Measurements from ENCODE around the gene PSMA1. TPM values are rescaled to one million over a fixed set of nuclear protein-coding genes. Genes with fewer than 3 reads are reported as not detected.
"Not testable (repeated sequence)": the region's sequence is repeated elsewhere in the genome, so short reads cannot be mapped to it uniquely, and the experiment has no call there.

PSMA1 gene
- 184 TPM for polyA plus RNA-seq (ENCODE audit: insufficient read length)
- long read RNA-seq, donor 1, transcript PSMA1-201 (10 exons, 1,505 nt), result major isoform, 55 of 88 reads
- long read RNA-seq, donor 1, partial matches to known transcripts, result 24 of 88 reads
- long read RNA-seq, donor 1, other reads (novel, unspliced or antisense), result 5 of 88 reads
- long read RNA-seq, donor 2, transcript PSMA1-203 (3 exons, 646 nt), result minor isoform, 5 of 110 reads
- long read RNA-seq, donor 2, transcript PSMA1-201 (10 exons, 1,505 nt), result major isoform, 57 of 110 reads
- long read RNA-seq, donor 2, partial matches to known transcripts, result 38 of 110 reads
- long read RNA-seq, donor 2, other reads (novel, unspliced or antisense), result 6 of 110 reads
- long read RNA-seq, donor 3, transcript PSMA1-201 (10 exons, 1,505 nt), result major isoform, 49 of 69 reads
- long read RNA-seq, donor 3, partial matches to known transcripts, result 18 of 69 reads
- long read RNA-seq, donor 3, other reads (novel, unspliced or antisense), result 0 of 69 reads
- long read RNA-seq, donor 4, partial matches to known transcripts, result 0 of 4 reads
- long read RNA-seq, donor 4, other reads (novel, unspliced or antisense), result 0 of 4 reads
- long read RNA-seq, donor 5, transcript PSMA1-201 (10 exons, 1,505 nt), result major isoform, 102 of 163 reads
- long read RNA-seq, donor 5, transcript PSMA1-203 (3 exons, 646 nt), result minor isoform, 5 of 163 reads
- long read RNA-seq, donor 5, partial matches to known transcripts, result 48 of 163 reads
- long read RNA-seq, donor 5, other reads (novel, unspliced or antisense), result 5 of 163 reads
- long read RNA-seq, donor 6, transcript PSMA1-201 (10 exons, 1,505 nt), result major isoform, 65 of 76 reads
- long read RNA-seq, donor 6, partial matches to known transcripts, result 9 of 76 reads
- long read RNA-seq, donor 6, other reads (novel, unspliced or antisense), result 0 of 76 reads
- long read RNA-seq, donor 7, transcript PSMA1-203 (3 exons, 646 nt), result minor isoform, 5 of 129 reads
- long read RNA-seq, donor 7, transcript PSMA1-201 (10 exons, 1,505 nt), result major isoform, 75 of 129 reads
- long read RNA-seq, donor 7, transcript PSMA1-209 (10 exons, 1,527 nt), result minor isoform, 6 of 129 reads
- long read RNA-seq, donor 7, partial matches to known transcripts, result 42 of 129 reads
- long read RNA-seq, donor 7, other reads (novel, unspliced or antisense), result 0 of 129 reads
- long read RNA-seq, donor 8, transcript PSMA1-201 (10 exons, 1,505 nt), result major isoform, 28 of 32 reads
- long read RNA-seq, donor 8, partial matches to known transcripts, result 0 of 32 reads
- long read RNA-seq, donor 8, other reads (novel, unspliced or antisense), result 0 of 32 reads

DNA sequence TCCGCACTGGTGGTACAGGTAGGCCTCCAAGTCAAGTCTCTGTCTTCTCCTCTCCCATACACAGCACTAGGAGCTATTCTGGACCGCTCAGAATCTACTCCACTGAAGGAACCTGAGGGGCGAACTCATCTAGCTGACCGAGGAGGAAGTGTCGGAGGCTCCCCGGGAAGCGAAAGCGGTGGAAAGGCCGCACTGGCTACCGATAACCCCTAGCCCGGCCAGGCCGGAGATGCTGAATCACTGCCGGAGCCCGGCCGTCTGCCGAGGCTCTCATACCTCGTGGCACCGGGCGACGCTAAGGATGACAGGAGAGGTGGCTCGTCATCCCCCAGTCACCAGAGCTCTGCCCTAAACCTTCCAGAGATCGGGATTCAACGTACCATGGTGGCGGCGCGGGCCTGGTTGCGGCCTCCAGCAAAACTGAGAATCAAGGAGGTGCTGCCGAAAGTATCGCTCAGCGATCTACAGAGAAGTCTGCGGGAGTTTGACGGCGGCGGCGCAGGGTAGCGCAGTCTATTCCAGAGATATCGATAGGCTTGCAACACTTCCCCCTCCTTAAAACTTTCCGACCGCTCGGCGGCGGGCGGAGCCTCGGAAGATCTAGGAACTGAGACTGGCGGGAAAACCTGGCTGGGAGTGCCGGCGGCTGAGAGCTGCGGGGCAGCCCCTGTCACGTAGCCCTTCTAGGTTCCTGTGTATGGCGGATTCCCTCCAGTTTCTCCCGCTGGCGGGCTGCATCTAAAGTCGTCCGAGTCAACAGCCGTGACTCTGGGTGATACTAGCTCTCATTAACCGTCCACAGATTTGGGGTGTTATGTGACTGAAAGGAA is at the start of gene PSMA1:
PSMA1 (minus strand) TSS at position 470 of the 830 bp plus-strand sequence; CDS start at position 383, 87 bp downstream.
- peak; percentile 97 for DNase-seq

DNA sequence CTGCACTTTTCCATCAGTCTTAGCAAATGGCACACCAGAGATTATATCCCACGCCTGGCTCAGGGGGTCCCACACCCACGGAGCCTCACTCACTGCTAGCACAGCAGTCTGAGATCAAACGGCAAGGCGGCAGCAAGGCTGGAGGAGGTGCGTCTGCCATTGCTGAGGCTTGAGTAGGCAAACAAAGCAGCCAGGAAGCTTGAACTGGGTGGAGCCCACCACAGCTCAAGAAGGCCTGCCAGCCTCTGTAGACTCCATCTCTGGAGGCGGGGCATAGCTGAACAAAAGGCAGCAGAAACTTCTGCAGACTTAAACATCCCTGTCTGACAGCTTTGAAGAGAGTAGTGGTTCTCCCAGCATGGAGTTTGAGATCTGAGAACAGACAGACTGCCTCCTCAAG is 49.3 kb upstream of the PSMA1 start:
- DNase-seq, result not testable (repeated sequence)

DNA sequence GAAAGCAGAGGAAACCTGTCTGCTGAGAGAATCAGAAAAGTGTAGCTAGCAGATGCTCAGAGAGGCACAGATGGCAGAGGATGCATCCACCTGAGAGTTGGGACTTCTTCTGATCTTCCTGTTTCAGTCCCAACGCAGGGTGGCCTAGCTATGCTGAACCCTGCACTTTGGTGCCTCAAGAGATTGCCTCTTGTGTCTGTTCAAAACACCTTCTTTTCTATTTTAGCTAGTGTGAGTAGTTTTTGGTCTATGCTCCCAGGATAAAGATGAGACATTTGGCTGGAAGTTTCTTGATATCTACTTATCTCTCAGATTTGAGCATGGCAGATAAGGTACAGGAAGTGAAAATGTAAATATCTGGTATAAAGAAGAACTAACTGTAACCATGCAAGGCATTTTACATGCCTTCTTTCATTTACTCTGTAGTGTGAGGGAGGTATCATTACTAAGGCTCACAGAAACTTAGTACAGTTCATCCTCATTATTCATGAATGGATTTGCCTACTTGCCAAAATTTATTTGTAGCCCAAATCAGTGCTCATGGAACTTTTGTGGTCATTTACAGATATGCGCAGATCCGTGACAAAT is 47.0 kb upstream of the PSMA1 start:
- no peak for DNase-seq

DNA sequence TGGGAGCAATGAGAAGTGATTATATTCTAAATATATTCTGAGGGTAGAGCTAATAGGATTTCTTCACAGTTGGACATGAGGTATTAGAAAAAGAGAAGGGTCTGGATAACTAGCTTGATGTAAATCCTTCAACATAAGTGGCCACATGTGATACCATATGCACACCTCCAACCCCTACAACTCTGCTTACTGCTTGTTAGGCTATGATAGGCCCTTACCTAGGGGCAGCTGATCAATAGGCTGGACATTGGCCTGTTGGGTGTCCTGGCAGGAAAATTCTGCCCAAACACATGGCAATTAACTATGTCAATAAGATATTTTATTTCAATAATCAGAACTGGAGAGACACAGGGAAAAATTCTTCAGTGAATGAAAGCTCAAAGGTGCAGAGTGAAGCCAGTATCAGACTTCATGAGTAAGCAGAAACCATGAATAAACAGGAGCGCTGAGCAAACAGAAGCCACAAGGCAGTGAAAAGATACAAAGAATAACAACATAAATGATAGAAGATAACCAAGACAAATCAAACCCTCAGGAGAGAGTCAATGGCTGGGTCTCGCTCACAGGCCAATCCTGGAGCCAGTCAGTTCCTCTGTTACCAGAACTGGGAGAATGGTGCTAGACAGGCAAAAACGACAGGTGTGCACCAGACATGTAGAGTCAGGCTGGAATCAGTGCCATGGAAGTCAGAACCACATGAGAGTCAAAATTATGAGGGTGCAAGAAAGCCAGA is 46.3 kb upstream of the PSMA1 start:
- DNase-seq, result no peak

DNA sequence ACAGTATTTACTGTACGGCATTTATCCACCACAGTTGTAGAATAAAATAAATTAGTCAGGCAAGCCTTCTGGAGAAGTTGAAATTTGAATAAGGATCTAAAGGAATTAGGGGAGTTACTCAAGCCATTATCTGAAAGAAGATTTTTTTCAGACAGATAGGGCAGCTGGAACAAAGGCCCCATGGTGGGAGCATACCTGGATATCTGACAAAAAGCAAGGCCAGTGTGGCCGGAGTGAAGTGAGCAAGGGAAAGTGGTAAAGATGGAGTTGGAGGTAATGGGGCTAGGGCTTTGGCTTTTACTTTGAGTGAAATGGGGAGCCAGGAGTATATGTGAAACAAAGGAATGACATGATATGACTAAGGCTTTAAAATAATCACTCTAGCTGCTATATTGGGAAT is 45.7 kb upstream of the PSMA1 start:
- no peak for DNase-seq

DNA sequence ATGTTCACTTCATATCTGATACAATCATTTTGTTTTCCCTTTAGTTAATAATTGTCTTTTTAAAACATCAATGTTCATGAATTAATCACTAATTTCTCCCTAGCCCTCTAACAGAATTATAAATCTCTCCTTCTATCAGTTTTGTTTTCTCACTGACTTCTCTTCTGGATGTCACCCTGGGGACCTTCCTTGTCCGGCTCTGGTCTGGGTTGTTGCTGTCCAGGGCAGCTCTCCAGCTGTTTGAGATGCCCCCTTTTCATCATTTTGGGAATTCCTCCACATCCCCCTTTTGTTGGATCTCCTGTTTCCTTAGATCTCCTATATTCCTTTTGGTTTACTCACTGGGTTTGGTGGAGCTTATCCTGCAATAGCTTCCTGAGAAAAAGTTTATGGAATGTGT is 35.6 kb upstream of the PSMA1 start:
- DNase-seq, result no peak

DNA sequence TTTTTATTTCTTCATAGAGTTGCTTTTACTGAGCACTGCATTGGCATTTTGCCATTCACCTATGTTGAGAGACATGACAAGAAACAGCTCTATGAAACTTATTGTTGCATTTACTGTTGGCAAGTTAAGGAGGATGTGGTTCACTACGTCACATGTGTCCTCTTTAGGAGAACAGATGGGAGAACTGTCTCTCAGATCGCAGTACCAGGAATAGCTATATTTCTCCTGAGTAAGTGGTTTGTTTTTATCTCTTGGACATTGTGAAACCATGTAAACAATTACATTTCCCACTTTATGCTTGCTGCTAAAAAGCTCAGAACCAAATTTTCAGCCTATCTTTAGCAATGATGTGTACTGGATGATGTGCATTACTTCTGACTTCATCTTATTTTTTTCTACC is 34.8 kb upstream of the PSMA1 start:
- DNase-seq, result no peak

DNA sequence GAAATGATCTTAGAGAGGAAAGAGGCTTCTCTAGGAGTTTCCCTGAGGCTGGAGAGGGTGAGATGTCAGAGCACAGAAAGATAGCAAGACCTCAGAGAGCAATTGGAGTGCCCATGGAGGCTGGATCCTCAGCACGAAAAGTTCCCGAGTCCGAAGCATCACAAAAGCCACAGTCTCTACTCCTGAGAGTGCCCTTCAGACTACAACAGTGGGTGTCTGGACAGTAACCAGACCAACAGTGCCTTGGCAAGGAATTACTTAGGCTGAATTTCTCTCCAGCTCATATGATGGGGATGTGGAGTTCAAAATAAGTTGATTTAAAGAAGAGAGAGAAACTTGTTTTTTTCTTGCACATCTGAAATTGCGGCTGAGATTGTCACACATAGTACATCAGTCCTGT is 31.9 kb upstream of the PSMA1 start:
- no peak for DNase-seq

DNA sequence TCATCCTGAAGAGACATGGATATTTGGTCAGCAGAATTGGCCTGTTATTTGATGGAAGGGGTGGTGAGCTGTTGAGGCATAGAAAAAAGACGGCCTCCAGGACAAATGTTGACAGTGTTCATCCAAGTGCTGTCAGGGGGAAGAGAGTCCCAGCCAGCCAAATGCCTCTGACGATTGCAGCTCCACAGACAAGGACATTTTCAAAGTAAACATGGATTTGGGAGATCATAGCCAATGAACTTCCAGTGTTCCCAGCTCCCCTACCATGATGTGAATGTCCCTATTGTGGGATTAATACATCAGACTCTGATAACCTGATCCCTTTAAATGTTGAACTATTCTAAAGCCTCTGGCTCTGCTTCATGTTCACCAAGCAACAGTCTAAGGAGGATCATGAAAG is 31.2 kb upstream of the PSMA1 start:
- DNase-seq, result no peak

DNA sequence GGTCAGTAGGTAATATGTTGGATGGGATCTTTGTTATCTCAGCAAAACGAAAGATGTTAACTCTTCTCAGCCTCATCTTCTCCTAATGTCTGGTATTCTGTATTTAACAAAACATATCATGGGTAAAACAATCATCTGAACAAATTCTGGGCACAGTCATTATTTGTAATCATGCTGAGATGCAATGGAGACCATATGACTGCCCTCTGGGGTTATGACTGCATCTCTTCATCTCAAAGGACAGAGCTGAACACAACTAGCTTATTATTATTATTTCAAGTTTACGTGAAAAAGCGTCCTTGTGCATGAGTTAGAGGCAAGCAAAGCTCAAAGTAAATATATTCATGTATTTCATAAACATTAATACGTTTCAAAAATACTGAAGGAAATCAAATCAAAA is 29.7 kb upstream of the PSMA1 start:
- no peak for DNase-seq

DNA sequence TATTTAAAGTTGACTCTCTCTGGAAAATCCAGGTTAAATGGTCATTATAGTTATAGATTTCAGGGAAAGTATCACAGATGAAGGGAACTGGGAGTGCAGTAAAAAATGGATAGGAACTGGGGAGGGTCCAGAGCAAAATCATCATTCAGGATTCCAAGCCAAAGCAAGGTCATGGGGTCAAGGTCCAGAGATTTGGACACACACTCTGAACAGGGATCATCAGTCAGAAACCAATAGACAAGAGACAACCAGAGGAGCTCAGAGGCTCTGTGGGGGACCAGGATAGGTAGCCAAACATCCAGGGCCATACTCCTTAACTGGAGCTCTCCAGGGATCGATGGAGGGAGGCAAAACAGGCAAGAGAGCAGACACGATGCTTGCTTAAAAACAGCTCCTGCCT is 27.3 kb upstream of the PSMA1 start:
- DNase-seq, result no peak

DNA sequence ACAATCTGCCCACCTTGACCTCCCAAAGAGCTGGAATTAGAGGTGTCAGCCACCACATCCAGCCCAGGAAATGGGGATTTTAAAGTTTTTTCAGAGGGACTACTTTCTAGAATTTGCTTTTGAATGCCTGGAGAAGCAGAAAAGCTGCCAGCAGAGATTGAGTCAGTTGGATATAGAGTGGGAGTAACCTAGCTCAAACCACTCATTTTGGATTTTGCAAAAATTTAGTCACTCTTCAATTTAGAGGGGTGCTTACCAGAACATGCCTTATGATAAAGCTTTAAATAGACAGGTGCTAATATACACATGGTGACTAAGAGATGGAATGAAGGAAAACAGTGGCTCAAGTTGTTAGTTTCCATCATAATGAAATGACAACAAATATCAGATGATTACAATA is 26.5 kb upstream of the PSMA1 start:
- DNase-seq, result no peak

DNA sequence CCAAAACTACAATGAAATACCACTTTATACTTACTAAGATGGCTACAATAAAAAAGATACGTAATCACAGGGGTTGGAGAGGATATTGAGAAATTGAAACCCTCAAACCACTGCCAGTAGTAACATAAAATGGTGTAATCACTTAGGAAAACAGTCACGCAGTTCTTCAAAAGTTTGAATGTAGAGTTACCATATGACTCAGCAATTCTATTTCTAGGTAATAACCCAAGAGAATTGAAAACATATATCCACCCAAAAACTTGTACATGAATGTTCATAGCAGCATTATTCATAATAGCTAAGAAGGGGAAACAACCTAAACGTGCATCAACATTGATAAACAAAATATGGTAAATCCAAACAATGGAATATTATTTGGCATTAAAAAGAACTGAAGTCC is 24.4 kb upstream of the PSMA1 start:
- DNase-seq, result no peak

DNA sequence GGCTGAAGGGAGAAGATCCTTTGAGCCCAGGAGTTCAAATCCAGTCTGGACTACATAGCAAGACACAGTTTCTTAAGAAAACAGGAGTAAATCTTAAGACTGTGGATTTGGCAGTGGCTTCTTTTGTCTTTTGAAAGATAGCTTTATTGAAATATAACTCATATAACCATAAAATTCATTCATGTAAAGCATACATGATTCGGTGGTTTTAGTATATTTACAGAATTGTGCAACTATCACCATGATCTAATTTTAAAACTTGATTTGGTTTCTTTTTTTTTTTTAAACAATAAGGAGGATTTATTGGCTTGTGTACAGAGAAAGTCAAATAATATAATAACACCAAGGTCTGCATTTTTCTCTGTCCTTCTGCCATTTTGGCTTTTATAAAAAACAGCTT is 23.1 kb upstream of the PSMA1 start:
- DNase-seq, result no peak

DNA sequence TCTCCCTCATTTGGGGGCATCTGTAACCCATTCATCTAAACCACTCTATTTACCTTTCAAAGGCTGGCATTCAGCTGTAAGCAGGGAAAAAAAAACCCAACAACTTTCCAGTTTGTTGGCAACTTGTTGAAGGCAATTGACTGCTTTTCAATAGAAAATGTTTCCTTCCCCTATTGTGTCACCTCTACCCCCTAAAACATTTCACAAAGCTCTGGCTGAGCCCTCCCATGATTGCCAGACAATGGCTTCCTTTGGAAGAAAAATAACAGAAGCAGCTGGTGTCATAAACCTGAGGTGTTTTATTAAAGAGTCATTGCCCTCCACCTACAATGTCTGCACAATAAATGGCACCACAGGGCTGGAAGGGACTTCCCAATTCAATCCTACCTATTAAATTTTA is 22.1 kb upstream of the PSMA1 start:
- no peak for DNase-seq

DNA sequence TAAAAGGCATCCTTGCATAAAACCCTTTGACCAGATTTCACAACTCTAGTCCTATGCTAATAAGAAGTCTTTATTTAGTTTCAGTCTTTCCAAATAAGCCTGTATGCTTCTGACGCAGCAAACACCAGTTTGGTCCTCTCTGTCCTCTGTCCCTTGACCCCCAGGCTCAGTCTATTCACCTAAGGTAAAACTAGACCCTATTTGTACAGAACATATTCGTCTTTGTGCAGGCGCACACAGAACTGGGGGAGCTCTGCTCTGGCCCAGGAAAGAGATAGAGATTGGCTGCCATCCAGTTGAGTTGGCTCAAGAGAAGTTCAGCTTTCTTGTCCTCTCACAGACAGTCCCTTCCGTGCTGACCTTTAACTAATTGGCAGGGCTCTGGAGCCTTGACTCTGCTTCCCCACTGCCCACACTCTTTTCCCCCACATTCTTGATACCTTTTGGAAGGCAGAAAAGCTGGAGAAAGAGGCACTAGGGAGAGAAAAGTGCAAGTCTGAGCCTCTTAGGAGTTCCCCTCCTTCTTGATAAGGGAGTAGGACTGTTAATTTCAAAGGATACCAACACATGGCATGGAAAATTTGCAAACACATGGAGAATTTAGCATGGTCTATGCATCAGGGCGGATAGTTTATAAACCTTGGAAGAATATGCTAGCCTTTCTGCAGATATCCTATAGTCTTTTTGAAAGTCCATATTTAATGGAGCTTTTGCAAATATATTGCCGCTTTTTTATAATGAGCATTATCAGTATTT is 21.2 kb upstream of the PSMA1 start:
- DNase-seq, result no peak

DNA sequence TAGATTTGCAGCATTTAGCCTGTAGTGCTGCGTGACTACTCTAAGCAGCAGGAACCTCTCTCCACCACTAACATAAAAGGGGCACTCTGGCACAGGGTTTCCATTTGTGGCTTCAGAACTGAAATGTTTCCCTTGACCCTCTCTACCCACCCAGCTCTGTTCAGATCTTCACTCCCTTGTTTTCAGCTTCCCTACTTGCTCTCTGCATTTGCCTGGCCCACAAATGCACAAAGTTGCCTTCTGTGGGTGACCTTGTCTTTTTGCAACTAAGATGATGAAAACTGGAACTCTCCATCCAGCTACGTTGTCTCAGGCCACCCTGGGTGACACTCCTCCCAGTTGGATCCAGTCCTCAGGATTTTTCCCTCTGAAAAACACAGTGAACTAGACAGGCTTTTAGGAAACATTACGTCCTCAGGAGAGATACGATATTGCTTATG is 19.8 kb upstream of the PSMA1 start:
- no peak for DNase-seq

DNA sequence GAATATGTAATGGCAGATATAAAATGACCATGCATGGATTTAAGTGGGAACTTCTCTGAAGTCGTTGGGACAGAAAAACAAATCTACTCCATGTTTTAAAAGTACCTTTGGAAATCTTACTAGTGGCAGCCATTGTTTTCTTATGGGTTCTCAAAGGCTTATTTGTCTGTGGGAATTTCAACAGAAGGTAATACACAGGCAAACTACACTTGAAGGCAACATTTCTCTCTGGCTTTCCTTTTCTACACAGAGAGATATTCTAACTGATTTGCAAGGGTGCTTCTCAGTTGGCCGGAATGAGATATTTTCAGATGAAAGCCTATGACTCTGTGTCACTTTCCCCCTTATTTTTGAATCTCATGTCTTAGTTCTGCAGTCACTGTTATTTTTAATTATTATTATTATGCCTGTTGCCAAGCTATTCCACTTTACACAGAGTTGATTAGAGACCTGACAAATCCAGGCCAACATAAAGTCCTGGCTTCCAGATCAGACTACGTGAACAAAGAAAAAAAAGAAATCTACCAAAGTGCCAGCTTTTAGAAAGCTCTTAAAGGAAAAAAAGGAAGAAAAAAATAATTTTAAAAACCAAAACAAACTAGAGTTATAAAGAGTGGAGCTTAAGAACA is 18.9 kb upstream of the PSMA1 start:
- DNase-seq, result no peak
